HG03103 (cell line): ENCODE measurements around the gene ADAP2.
"Not testable (repeated sequence)": the region's sequence is repeated elsewhere in the genome, so short reads cannot be mapped to it uniquely, and the experiment has no call there.

Source experiments
- ATAC-seq: cut with Tn5 transposase; IDR thresholded peaks from one replicate; pipeline ENCODE4 v1.9.1; 2021; ENCODE audit warnings: low read depth; ENCODE audit not compliant: unreplicated experiment

The ADAP2 gene

GRCh38 chr17:30967911-30968310 is 46.2 kb downstream of the ADAP2 start:
- not testable (repeated sequence) for ATAC-seq

GRCh38 chr17:30969989-30970830 is 48.5 kb downstream of the ADAP2 start:
- no peak for ATAC-seq

- ATAC-seq, result peak; percentile 45
Measured at GRCh38 chr17:30970831-30971567, 49.3 kb downstream of the ADAP2 start, which contains the start of gene RNF135. Gene RNF135 (plus strand): TSS chr17:30971039. CDS start chr17:30971074, 35 bp downstream.

- ATAC-seq, result no peak
Measured at GRCh38 chr17:30975042-30975820, 53.5 kb downstream of the ADAP2 start.

GRCh38 chr17:30979919-30980318 is 58.2 kb downstream of the ADAP2 start:
- not testable (repeated sequence) for ATAC-seq

- ATAC-seq, result no peak
Measured at GRCh38 chr17:30981531-30982519, 60.1 kb downstream of the ADAP2 start.

- ATAC-seq, result no peak
Measured at GRCh38 chr17:30982855-30983254, 61.1 kb downstream of the ADAP2 start.

GRCh38 chr17:30990458-30990857 is 68.7 kb downstream of the ADAP2 start:
- ATAC-seq, result no peak

GRCh38 chr17:30992551-30992950 is 70.8 kb downstream of the ADAP2 start:
- ATAC-seq, result no peak

GRCh38 chr17:30995347-30995746 is 73.6 kb downstream of the ADAP2 start:
- ATAC-seq, result no peak

GRCh38 chr17:30996486-30996885 is 74.7 kb downstream of the ADAP2 start:
- no peak for ATAC-seq

- no peak for ATAC-seq
Measured at GRCh38 chr17:30997270-30997669, 75.5 kb downstream of the ADAP2 start.

GRCh38 chr17:30997842-30998241 is 76.1 kb downstream of the ADAP2 start:
- no peak for ATAC-seq

- no peak for ATAC-seq
Measured at GRCh38 chr17:31002047-31002446, 80.3 kb downstream of the ADAP2 start.

- ATAC-seq, result no peak
Measured at GRCh38 chr17:31003225-31003866, 81.6 kb downstream of the ADAP2 start.

- no peak for ATAC-seq
Measured at GRCh38 chr17:31004160-31004559, 82.4 kb downstream of the ADAP2 start.

GRCh38 chr17:31007695-31008373 is 86.1 kb downstream of the ADAP2 start:
- no peak for ATAC-seq

GRCh38 chr17:31008374-31009041 is 86.8 kb downstream of the ADAP2 start:
- no peak for ATAC-seq
